Measurements from ENCODE around the gene HMGB4.

The HMGB4 gene

DNA sequence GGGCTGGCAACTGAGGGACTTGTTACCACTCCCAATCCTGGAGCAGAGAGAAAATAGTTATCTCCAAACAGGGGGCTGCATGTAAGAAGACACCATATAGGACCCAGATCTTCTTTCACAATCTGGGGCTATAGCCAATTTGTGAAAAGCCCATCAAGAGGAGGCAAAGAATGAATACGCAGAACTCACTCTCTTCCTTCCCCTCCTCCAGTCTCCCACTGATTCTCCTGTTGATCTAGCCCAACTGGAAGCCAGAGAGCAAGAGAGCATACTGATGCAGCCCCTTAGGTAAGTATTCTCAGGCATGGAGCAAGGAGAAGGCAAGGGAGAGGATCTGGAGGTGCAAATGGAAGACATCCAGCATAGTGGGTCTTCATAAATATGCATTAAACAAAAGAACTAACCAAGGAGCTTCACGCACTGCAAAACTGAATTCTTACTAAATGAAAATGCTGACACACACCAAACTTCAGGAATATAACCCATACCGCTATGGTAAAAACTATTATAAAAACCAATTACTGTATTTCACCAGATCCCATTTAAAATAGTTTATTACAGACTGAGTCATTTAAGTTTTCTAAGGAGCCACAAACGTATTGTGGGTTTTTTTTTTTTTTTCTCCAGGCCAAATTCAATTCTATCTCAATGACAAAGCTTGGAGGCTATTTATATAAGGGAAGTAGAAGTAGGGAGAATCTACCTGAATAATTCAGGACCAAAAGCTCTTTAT, 15.5 kb upstream of the HMGB4 start:
- no peak for DNase-seq (ENCODE audit: low spot score)

DNA sequence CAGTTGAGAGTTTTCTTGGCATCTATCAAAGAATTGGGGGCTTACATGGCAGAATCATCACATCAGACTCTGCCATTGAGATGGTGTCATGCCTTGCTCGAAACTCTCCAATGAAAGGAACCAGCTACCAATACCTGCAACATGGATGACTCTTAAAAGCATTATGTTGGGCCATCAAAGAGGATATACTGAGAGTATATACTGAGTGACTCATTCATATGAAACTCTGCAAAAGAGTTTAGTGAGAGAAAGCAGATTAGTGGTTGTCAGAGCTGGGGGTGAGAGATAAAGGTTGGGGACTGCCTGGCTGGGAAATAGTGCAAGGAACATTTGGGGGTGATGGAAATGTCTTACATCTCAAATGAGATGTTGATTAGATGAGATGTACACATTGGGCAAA, 14.7 kb upstream of the HMGB4 start:
- no peak for DNase-seq (ENCODE audit: low spot score)

DNA sequence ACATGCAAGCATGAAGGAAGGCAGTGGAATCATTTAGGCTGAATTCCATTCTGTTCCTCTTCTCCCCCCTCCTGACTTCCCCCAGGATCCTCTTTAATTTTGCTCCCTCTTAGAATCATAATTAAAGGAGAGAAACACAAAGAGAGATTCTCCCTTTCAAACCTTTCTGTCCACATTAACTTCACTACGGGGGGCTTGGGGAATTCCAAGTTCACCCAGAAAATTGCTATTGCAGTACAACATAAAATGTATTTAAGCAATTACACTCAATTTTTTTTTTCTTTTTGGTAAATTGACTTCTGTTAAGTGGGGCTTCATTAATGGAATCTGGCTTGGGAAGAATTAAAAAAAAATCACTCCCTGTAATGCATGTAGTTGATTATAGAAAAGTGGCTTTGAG, 13.4 kb upstream of the HMGB4 start:
- no peak for DNase-seq (ENCODE audit: low spot score)

DNA sequence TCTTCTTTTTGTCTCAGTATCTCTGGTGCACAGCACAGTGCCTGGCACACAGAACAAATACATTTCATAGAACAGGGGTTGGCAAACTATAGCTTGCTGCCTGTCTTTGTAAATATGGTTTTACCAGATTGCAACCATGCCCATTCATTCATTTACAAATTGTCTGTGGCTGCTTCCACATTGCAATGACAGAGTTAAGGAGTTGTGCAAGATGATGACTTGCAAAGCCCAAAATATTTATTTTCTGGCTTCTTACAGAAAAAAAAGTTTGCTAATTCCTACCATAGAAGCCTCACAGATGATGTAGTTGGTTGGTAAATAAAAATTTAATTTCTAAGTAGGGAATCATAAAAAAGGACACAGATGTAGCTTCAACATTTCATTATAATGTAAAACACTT, 11.2 kb upstream of the HMGB4 start:
- DNase-seq (ENCODE audit: low spot score): no peak

DNA sequence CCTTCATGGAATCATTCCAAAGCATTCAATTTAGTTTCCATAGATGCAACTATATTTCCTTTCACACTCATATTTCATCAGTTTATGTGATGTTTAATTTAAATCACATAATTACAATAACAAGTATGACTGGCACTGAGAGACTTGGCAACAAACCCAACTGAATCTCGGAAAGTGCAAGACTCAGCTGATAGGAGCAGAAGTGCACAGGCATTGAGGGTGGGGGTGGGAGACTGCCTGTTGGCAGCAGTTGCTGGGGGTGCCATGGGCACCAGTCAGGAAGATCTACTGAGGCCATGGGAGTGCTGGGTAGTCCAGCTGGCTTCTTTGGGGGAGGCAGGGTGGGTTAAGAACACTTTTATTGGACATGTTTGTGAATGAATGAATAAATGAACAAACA, 10.4 kb upstream of the HMGB4 start:
- DNase-seq (ENCODE audit: low spot score): no peak

DNA sequence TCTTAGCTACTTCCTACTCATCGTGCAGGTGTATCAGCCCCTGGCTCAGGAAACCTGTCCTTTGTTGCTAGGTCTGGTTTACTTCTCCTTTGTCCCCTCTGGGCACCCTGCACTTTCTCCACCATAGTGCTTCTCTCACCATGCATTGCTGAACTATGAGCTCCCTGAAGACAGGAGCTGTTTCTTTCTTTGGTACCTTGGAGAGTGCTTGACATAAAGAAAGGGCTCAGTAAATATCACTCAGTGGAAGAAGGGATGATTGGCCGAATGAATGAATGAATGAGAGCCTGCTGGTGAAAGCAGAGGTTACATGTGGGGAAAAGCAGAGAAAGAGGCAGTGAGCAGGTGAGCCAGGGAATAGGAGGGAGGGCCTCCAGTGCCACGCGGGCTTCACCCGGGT, 9.8 kb upstream of the HMGB4 start:
- no peak for DNase-seq (ENCODE audit: low spot score)

DNA sequence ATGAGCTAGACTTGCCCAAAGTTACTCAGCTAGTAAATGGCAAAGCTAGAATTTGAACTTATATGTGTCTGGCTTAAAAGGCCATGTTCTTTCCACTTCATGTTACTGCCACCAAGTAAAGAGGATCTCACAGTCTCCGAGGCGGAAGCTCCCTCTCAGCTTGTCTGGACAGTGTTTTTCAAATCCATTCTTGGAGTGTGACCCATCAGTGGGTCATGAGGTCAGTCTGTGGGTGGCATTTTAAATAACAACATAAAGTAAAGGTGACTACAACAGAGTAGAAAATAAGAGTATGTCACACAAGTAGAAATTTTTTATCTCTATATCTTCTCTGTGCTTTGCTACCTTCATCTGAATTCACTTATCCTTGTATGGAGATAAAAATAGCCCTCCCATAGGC, 3.2 kb upstream of the HMGB4 start:
- no peak for DNase-seq (ENCODE audit: low spot score)

DNA sequence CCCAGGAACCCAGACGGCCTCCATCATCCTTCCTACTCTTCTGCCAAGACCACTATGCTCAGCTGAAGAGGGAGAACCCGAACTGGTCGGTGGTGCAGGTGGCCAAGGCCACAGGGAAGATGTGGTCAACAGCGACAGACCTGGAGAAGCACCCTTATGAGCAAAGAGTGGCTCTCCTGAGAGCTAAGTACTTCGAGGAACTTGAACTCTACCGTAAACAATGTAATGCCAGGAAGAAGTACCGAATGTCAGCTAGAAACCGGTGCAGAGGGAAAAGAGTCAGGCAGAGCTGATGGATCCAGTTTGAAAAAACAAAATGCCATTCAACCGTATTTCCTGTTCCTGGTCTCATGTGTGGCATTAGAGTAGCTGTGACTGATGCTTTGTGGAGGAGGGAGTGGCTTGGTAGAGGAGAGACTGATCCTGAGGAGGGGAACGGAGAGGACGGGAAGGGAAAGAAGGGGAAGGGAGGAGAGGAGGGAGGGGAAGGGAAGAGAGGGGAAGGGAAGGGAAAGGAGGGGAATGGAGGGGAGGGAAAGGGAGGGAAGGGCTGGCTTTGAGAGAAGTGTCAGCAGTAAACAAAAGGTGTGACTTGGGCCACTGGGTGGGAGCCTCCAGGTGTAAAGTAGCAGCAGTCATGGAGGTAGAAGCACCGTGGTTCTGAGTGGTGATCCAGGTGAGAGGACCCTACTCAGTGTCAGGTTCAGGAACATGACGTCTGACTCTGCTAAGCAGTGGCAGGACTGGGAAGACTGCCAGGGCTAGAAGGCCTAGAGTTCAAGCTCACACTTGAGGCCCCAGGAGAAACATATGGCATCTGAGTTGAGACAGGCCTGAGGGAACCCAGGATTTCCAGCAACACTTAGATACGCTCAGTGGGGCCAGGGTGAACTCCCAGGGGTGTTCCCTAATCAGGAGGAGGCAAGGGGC, 846 bp downstream of the HMGB4 start:
- DNase-seq (ENCODE audit: low spot score): no peak

DNA sequence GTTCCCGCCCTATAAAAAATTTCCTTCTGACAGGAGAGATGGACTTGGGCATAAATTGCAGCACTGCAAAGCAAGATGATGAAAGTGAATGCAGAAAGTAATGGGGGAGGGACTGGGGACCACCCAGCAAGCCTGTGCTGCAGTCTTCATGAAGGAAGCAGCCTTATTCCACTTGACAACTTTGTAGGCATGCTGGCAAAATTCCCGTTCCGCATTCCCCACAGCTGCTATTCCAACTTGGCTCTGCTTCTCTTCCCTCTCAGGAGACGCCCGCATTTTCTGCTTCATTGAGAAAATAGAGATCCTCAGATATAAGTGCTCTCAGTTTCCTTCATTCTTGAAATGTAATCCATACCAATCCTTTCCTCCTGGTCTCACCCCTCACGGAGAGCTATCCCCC, 2.4 kb downstream of the HMGB4 start:
- DNase-seq (ENCODE audit: low spot score): no peak

DNA sequence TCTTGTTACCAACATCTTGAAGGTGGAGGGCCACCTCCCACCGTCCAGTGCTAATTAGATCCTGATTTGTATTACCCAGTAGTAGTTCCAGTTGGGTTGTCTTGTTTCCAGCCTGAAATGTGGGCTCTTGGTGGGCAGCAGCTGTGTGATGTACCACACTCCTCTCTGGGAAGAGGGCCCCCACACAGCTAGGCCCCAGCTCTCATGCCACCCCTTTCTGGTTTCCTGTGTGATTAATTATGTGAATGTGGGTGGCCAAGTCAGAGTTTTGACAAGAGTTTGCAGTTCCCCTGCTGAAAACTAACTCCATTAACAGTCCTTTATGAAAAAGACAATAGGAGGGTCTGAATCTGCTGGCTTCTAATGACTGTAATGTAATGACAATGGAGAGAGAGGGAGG, 3.8 kb downstream of the HMGB4 start:
- DNase-seq (ENCODE audit: low spot score): no peak

DNA sequence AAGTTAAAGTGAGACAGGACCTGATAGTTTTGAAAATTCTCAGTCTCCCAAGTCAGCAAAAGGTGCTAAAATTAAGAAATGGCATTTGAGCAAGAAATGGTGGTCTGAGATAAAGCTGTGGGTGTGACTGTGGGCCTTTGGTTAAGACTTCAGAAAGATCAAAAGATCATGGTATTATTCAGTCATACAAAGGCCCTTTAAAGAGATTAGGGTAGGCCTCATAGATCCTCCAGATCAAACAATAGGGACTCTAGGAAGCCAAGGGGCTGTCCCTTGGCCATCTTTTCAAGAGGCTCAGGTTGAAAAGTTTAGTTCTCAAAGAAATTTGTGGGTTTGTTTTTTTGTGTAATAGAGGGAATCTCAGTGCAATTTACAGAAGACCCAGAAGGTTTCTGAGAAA, 8.4 kb downstream of the HMGB4 start:
- DNase-seq (ENCODE audit: low spot score): no peak

DNA sequence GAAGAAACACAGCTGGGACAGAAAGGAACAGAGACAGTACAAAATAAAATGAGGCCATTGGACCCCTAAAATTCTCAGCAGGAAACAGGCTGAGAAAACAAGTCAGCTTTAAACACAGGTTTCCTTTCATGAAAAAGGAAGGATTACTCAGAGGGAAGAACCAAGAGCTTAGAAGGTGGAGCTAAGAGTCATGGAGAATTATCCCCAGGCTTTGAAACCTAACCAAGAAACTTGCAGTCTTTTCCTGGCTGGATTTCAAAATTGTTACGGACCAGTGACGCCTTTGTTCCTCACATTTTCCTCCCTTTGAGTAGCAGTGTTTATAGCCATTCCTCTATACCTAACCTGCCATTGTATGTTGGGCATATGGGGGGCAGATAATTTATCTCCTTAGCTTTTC, 8.8 kb downstream of the HMGB4 start:
- DNase-seq (ENCODE audit: low spot score): no peak

DNA sequence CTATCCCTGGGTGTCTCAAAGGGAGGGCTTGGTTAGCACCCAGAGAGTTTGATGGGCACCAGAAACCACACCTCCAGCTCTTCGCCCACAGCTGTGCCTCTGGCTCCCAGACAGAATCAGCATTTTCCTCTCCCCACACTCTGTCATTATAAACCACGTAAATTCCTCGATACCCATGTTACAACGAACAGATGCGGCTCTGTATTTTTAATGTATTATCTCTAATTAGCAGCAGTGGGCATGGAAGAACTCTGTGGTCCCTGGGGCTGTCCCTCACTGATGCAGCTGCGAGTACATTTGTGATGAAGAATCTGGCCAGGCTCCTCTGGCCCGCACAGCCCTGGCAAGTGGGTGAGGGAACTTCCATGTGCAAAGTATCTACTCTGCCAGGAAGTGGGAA, 10.8 kb downstream of the HMGB4 start:
- no peak for DNase-seq (ENCODE audit: low spot score)

DNA sequence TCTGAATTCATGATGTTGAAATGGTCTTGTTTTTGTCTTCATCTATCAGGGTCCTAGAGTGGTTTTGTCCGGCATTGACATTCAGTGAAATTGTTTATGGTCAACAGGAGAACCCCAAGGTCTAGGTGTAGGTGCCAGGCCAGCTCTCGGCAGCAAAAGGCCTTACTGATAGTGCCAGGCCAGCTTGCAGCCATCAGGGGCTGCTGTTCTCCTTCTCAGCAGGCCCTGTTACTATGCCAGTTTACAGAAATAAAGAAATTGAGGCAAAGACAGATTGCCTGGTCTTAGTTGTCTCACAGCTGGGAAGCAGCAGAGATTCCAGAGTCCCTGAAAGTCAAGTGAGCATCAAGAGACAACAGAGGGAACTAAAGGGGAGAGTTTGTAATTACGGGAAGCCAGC, 12.0 kb downstream of the HMGB4 start:
- no peak for DNase-seq (ENCODE audit: low spot score)

DNA sequence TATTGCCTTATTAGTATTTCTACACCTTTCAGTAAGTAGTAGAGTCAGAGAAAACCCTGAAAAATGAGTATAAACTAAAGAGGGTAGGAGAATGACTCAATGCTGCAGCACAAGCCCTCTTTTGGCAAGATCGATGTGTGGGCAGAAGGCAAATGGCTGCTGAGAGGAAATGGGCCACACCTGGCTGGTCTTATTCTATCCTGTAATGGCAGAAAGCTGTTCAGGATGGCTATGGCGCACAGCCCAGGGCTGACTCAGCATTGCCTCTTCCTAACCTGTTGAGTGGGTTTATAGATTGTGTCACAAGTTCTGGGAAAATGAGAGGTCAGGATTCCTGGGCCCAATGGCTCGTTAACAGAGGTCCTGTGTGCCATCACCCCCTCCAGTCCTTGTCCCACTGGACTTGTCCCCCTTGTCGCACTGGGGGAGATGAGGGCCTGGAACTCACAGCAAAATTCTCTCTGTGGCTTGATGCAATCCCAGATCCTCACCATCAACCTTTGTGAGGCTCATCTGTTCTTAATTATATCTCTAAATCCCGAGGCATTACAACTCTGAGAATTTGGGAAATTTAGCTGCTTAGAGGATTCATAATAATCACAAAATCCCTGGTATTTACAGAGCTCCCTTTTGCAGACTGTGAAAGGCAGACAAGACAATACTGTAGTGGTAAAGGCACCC, 13.2 kb downstream of the HMGB4 start:
- DNase-seq (ENCODE audit: low spot score): no peak

DNA sequence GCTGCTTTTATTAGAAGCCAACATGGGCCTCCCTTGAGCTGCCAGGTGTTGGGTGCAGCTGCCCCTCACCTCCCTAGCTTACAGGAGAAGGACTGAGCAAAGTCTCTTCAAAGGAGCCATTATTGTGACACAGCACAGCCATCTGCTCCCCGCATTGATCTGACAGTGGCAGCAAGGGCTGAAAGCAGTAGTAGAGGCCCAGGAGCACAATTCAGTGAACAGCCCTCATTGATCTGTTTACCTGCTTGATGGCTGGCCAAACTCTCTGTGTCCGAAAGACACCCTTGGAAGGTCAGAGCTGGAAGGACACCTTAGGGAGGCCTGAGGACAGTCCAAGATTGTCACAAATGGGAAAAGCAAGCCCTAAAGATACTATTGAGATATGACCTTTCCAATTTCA, 14.5 kb downstream of the HMGB4 start:
- no peak for DNase-seq (ENCODE audit: low spot score)

DNA sequence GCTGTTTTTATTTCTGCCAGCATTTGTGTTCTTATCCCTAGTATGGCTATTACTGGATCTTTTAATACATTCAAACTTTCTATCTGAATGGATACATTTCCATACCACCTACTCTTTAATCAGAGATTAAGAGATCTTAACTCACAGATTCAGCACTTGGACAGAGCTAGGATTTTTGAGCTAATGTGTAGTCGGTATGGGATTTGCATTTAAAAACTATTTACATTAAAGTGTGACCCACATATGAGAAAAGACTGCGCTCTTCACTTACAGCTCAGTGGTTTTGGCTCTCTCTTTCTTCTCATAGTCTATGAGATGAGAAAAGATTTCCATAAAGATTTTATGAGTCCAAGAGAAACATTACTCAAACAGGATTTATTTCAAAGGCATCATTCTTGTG, 16.4 kb downstream of the HMGB4 start:
- DNase-seq (ENCODE audit: low spot score): no peak

DNA sequence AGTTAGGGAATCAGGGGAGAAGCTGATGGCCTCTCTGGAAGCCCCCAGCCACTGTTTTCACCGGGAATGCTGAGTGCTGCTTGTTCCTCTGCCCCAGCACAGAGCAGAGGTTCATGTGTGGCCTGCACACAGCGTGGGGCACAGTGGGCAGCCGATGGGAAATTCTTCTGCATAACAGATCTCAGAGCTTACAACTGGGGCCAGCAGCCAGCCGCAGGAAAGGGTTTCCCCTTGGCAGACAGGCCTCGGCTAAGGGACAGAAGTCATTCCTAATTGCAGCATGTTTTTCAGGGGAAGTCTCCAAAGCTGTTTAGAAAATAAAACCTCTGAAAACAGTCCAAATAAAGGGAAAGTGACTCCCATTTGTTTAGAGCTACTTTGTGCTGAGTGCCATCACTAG, 22.6 kb downstream of the HMGB4 start:
- no peak for DNase-seq (ENCODE audit: low spot score)

DNA sequence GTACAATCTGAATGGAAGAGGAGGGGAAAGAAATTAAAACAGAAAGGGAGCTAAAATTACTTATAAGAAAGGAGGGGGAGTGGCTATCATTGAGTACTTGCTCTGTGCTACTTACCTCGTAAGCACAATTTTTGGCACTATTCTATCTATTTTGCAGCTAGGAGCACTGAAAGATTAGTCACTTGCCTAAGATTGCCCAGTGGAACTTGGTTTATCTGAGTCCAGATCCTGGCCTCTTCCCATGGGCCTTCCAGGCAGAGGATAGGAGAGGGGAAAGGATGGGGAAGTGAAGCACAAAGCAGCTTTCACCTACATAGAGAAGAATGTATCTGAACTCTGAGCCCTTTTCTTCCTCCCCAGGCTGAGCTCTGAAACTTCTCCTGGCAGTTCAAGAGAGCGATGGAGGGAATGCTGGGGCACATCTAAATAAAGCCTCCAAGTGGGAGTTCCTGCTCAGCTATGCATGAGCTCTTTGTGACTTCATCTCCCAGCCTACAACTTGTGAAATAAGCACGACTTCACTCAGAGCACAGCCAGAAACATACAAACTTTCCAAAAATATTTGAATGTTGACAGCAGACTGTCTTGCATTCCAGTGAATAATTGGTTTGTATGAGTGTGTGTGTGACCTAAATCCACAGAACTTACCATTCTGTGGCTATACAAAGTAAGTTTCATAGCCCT, 29.4 kb downstream of the HMGB4 start:
- DNase-seq (ENCODE audit: low spot score): no peak

DNA sequence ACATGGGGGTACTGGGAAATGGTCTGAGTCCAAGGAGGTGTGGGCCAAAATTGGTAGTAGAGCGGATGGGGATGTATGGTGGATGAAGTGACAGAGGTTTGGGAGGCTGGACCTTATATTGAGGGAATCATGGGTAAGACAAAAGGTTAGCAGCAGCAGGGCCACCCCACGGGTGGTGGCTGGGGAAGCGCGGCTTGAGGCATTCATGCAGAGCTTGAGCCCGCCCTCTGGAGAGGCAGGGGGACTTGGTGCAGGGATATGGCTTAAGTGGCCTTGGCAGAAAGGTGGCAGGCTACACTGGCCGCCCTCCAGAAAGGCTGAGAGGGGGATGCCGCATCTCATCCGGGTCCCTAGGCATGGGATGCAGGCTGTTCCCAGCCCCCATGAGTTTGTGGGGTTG, 31.5 kb downstream of the HMGB4 start:
- no peak for DNase-seq (ENCODE audit: low spot score)

DNA sequence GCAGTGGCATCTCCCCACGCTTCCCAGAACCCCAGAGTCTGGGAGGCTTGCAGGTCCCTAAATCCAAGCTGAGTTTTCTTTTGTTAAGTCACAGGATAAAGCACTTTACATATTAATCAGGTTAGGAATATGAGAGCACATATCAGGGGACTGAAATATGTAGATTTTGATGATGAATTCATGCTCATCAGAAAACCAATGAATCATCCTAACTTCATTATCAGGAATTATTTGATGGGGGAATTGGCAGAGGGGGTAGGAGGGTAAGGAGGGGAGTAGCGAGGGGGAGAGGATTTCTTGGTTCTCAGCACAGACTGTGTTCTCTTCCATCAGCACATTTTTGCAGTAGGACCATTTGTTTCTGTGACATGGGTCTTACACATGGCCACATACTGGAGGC, 32.1 kb downstream of the HMGB4 start:
- no peak for DNase-seq (ENCODE audit: low spot score)

DNA sequence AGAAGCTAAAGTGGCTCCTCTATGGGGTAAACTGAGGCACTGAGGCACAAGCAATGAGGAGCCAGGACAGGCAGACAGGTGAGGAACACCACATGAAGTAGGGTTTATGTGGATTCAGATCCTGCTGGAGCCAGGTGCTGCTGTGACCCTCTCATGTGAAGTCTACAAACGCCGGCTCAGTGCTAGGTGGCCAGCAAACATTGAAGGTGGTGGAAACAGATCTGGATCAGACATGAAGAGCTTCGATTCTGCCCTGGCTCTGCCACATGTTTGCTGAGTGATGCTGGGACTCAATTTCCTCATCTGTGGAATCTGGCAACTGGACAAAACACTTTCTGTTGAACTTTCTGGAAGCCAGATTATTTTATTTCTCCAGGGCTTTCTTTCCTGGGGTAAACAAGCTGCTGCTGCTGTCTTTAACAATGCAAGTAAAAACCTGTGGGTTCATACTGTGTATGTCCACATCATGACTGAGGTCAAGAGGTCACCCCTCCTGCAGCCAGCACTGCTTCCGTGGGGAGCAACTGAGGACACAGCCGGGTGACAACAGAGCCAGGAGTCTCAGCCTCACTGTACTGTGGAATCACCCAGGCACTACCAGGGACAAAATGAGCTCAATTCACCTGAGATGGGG, 33.3 kb downstream of the HMGB4 start:
- DNase-seq (ENCODE audit: low spot score): no peak

Measured in COLO829 (cell line).